SK-N-MC (cell line): ENCODE data around the gene NFIL3.

ENCODE experiments used
- EZH2 ChIP-seq: fragments of 200-600 bp; sonication (generic); IDR thresholded peaks from one replicate; pipeline ENCODE4 v1.6.1; 2017; ENCODE audit warnings: antibody characterized with exemption
- FOXP2 ChIP-seq: optimal IDR thresholded peaks from 2 replicates; pipeline ENCODE3; 2011; ENCODE audit warnings: mild to moderate bottlenecking, moderate library complexity; ENCODE audit not compliant: insufficient read depth; ENCODE audit errors: extremely low read length, control extremely low read depth
- POLR2AphosphoS5 ChIP-seq: IDR thresholded peaks from 2 replicates; pipeline ENCODE4 v1.6.1; 2012; ENCODE audit warnings: mild to moderate bottlenecking, low read depth, low read length, borderline replicate concordance

DNA sequence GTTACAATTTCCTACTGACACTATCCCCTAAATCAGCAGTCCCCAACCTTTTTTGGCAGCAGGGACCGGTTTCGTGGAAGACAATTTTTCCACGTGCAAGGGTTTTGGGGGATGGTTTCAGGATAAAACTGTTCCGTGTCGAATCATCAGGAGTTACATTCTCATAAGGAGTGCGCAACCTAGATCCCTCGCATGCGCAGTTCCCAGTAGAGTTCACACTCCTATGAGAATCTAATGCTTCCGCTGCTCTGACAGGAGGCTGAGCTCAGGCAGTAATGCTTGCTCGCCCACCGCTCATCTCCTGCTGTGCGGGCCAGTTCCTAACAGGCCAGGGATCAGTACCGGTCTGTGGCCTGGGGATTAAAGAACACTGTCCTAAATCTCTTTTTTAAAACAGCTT is 13.2 kb upstream of the NFIL3 start:
- no peak for TF ChIP-seq EZH2
- no peak for TF ChIP-seq POLR2AphosphoS5
- TF ChIP-seq FOXP2, result no peak
